Measurements from ENCODE around the gene ECHS1. TPM values are rescaled to one million over a fixed set of nuclear protein-coding genes. Genes with fewer than 3 reads are reported as not detected.

ECHS1 gene
- total and polyA plus RNA-seq, 10 of the 15 experiments (the other 5 are each of a cell fraction or from before 2014, with no cell fraction given): 32.7 to 164 (median 62.4) TPM

DNA sequence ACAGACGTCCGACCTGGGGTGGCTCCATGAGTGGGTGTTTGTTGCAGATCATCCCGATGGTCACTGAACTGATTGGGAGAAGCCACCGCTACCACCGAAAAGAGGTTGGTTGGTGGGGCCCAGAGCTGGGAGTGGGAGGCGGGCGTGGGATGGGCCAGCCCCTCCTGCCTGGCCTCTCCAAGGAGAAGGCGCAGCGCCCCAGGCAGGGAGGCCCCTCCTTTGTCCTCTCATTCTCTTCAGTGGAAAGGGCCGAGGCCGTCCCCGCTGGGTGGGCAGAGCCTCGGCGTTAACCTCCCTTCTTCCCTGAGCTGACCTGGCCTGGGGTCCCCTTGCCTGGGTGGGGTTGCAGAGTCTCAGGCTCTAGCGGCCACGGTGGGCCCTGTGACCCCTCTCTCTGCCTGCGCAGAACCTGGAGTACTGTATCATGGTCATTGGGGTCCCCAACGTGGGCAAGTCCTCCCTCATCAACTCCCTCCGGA lies 26.0 kb upstream of the ECHS1 start (continued):
- TF ChIP-seq MTA2 (IDR thresholded peaks at IDR 0.05; ENCODE audit: low read depth) (no peak), BACH1 (IDR thresholded peaks at IDR 0.05; ENCODE audit: borderline replicate concordance) (no peak), CHD1 (IDR thresholded peaks at IDR 0.05; ENCODE audit: low read depth, low read length) (no peak)

DNA sequence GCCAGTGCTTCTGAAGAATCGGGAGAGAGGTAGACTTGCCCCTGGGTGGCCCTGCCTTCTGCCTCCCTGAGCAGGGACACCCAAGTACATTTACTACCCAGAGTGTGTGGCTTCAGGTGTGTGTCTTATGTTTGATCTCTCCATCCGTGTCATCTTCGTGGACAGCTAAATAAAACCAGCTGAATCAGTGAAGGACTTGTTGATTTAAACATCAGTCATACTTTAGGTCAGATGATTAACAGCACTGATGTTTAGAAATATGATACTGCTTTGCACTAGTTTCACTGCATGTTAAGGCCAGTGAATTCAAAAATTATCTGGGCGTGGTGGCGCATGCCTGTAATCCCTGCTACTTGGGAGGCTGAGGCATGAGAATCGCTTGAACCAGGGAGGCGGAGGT lies 24.8 kb upstream of the ECHS1 start:
- CTCF ChIA-PET: interaction anchor here (0.8 to 1.0 kb wide), 2 partner anchors 40 to 68 kb away, joined by 3 read pairs; no protein-coding TSS in a partner anchor

More for the DNA sequence above, 24.8 kb upstream of the ECHS1 start:
- intact Hi-C loops (cut with micrococcal nuclease; ENCODE audit: unreplicated experiment) (no loop called here), in situ Hi-C loops (cut with MboI) (no loop called here)
- Histone ChIP-seq H3K27me3 (replicated peaks in 1 of 2; ENCODE audit: control insufficient read depth in 2 of 2, insufficient read depth in 2 of 2, low read length in 1 of 2) (no peaks in the 10 kb centered on the region), H3K79me2 (ENCODE audit: control insufficient read depth, insufficient read depth, low read length) (peaks cover 33% of the 10 kb centered on the region), H3K9ac (ENCODE audit: control insufficient read depth, insufficient read depth, low read length) (no peak overlapping the region), H3K27ac (ENCODE audit: control insufficient read depth, insufficient read depth) (no peak overlapping the region), H4K20me1 (ENCODE audit: control insufficient read depth, insufficient read depth) (peaks cover 3% of the 10 kb centered on the region; the same call in 1 of the 2 replicates), H3K4me1 (ENCODE audit: control insufficient read depth, insufficient read depth, low read length) (peaks cover 32% of the 10 kb centered on the region), H2AFZ (ENCODE audit: control insufficient read depth, low read depth, low read length) (no peak overlapping the region), H3K4me3 (no peak overlapping the region), H3K9me3 (replicated peaks; ENCODE audit: control insufficient read depth, insufficient read depth, low read length) (no peaks in the 10 kb centered on the region), H3K4me2 (ENCODE audit: control insufficient read depth, insufficient read depth) (no peak overlapping the region), H3K36me3 (ENCODE audit: control insufficient read depth in 2 of 2, insufficient read depth in 2 of 2, low read length in 1 of 2) (peaks cover 12 to 16% of the 10 kb centered on the region in 2 experiments; a peak in 3 of 4 replicates)
- RAD21 ChIA-PET (ENCODE audit: unreplicated experiment): no interaction called here
- ATAC-seq (no peak), DNase-seq (ENCODE audit: low read depth, low spot score) (no peak), FAIRE-seq (no peak)
- POLR2A ChIA-PET: no interaction called here
- TF ChIP-seq, protein P1, sequence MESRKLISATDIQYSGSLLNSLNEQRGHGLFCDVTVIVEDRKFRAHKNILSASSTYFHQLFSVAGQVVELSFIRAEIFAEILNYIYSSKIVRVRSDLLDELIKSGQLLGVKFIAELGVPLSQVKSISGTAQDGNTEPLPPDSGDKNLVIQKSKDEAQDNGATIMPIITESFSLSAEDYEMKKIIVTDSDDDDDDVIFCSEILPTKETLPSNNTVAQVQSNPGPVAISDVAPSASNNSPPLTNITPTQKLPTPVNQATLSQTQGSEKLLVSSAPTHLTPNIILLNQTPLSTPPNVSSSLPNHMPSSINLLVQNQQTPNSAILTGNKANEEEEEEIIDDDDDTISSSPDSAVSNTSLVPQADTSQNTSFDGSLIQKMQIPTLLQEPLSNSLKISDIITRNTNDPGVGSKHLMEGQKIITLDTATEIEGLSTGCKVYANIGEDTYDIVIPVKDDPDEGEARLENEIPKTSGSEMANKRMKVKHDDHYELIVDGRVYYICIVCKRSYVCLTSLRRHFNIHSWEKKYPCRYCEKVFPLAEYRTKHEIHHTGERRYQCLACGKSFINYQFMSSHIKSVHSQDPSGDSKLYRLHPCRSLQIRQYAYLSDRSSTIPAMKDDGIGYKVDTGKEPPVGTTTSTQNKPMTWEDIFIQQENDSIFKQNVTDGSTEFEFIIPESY (IDR thresholded peaks at IDR 0.05): no peak
- TF ChIP-seq MTA2 (IDR thresholded peaks at IDR 0.05; ENCODE audit: low read depth) (no peak), ZNF274 (IDR thresholded peaks at IDR 0.05; ENCODE audit: insufficient read depth, insufficient read length) (no peak), NR2F1 (conservative IDR thresholded peaks at IDR 0.05) (no peak), BHLHE40 (IDR thresholded peaks at IDR 0.05; ENCODE audit: borderline replicate concordance in 1 of 2, low read depth in 2 of 2, low read length in 1 of 2) (no peak), FOXK2 (IDR thresholded peaks at IDR 0.05) (no peak), GABPA (IDR thresholded peaks at IDR 0.05; ENCODE audit: low read depth) (no peak)
- TF ChIP-seq, protein P2, sequence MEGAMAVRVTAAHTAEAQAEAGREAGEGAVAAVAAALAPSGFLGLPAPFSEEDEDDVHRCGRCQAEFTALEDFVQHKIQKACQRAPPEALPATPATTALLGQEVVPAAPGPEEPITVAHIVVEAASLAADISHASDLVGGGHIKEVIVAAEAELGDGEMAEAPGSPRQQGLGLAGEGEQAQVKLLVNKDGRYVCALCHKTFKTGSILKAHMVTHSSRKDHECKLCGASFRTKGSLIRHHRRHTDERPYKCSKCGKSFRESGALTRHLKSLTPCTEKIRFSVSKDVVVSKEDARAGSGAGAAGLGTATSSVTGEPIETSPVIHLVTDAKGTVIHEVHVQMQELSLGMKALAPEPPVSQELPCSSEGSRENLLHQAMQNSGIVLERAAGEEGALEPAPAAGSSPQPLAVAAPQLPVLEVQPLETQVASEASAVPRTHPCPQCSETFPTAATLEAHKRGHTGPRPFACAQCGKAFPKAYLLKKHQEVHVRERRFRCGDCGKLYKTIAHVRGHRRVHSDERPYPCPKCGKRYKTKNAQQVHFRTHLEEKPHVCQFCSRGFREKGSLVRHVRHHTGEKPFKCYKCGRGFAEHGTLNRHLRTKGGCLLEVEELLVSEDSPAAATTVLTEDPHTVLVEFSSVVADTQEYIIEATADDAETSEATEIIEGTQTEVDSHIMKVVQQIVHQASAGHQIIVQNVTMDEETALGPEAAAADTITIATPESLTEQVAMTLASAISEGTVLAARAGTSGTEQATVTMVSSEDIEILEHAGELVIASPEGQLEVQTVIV (IDR thresholded peaks at IDR 0.05; ENCODE audit: borderline replicate concordance, partially characterized antibody): no peak
- BruUV-seq (replicated peaks): no TSS peak
- 94% methylated on average over 7 of the region's 7 CpGs for WGBS (ENCODE audit: insufficient coverage, insufficient replicate concordance, low lambda C conversion rate, missing lambda C conversion rate)
- SMC1A ChIA-PET (ENCODE audit: uncharacterized antibody, unreplicated experiment): interaction anchor here (1.2 kb wide), 1 partner anchor 14 kb away, joined by 3 read pairs; no protein-coding TSS in a partner anchor

All from GM12878 (cell line).